ENCODE data around the gene STRN4.

The STRN4 gene

GRCh38 chr19:46728693-46729339 lies 17.4 kb downstream of the STRN4 start:
- no peaks in the 10 kb centered on the region for H3K4me1 ChIP-seq (ENCODE audit: insufficient read depth, low read length)
- no peaks in the 10 kb centered on the region for H3K9me3 ChIP-seq (ENCODE audit: insufficient read depth, low read depth, low read length)
- no peak overlapping the region for H3K27ac ChIP-seq (ENCODE audit: low read depth, low read length)
- H3K36me3 ChIP-seq (ENCODE audit: insufficient read depth, low read length) = peaks cover 95% of the 10 kb centered on the region
- no peak overlapping the region for H3K9ac ChIP-seq (ENCODE audit: low read depth, low read length)
- no peak overlapping the region for H3K4me3 ChIP-seq (ENCODE audit: low read length)
- WGBS = 68% methylated on average over 20 of the region's 20 CpGs
- H3K27me3 ChIP-seq (ENCODE audit: insufficient read depth, low read length) = no peaks in the 10 kb centered on the region

DNA sequence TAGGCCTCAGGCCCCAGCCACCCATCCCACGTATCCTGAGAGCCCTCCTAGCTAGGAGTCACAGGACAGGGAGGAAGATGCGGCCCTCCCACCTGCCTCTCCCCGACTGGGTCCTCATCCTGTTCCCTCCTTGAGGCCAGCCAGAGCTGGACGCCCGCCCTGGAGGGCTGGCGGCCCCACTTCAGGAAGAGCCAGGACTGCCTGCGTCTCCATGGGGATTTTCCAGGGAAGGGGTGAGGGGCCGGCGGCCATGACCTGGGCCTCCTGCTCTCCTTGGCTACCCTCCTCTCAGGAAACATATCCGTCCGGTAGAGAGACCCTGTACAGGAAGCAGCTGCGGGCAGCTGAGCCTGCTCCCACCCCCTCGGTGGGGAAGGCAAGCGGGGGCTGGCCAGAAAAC lies 18.0 kb downstream of the STRN4 start:
- H3K4me3 ChIP-seq (ENCODE audit: low read length) = no peak overlapping the region
- H3K36me3 ChIP-seq (ENCODE audit: insufficient read depth, low read length) = peaks cover 95% of the 10 kb centered on the region

GRCh38 chr19:46727757-46728156 lies 18.5 kb downstream of the STRN4 start:
- no peaks in the 10 kb centered on the region for H3K4me1 ChIP-seq (ENCODE audit: insufficient read depth, low read length)

More for the DNA sequence above, 18.0 kb downstream of the STRN4 start:
- Histone ChIP-seq H3K9ac (ENCODE audit: low read depth, low read length) (no peak overlapping the region), H3K27ac (ENCODE audit: low read depth, low read length) (no peak overlapping the region), H3K9me3 (ENCODE audit: insufficient read depth, low read depth, low read length) (no peaks in the 10 kb centered on the region), H3K4me1 (ENCODE audit: insufficient read depth, low read length) (no peaks in the 10 kb centered on the region), H3K27me3 (ENCODE audit: insufficient read depth, low read length) (no peaks in the 10 kb centered on the region)
- WGBS = 95% methylated on average over 14 of the region's 14 CpGs

GRCh38 chr19:46726971-46727501 lies 19.2 kb downstream of the STRN4 start:
- Histone ChIP-seq H3K27me3 (ENCODE audit: insufficient read depth, low read length) (no peaks in the 10 kb centered on the region), H3K36me3 (ENCODE audit: insufficient read depth, low read length) (peaks cover 95% of the 10 kb centered on the region), H3K27ac (ENCODE audit: low read depth, low read length) (0 out of 2 replicates have a peak overlapping the region, but pooled peaks have one; percentile 25), H3K9ac (ENCODE audit: low read depth, low read length) (no peak overlapping the region), H3K4me1 (ENCODE audit: insufficient read depth, low read length) (no peaks in the 10 kb centered on the region), H3K9me3 (ENCODE audit: insufficient read depth, low read depth, low read length) (no peaks in the 10 kb centered on the region), H3K4me3 (ENCODE audit: low read length) (no peak overlapping the region)
- 96% methylated on average over 14 of the region's 14 CpGs for WGBS

More at GRCh38 chr19:46727757-46728156, 18.5 kb downstream of the STRN4 start:
- H3K27me3 ChIP-seq (ENCODE audit: insufficient read depth, low read length) = no peaks in the 10 kb centered on the region
- peaks cover 95% of the 10 kb centered on the region for H3K36me3 ChIP-seq (ENCODE audit: insufficient read depth, low read length)
- no peak overlapping the region for H3K9ac ChIP-seq (ENCODE audit: low read depth, low read length)
- no peaks in the 10 kb centered on the region for H3K9me3 ChIP-seq (ENCODE audit: insufficient read depth, low read depth, low read length)
- no peak overlapping the region for H3K27ac ChIP-seq (ENCODE audit: low read depth, low read length)
- H3K4me3 ChIP-seq (ENCODE audit: low read length) = no peak overlapping the region
- WGBS = 94% methylated on average over 11 of the region's 11 CpGs

DNA sequence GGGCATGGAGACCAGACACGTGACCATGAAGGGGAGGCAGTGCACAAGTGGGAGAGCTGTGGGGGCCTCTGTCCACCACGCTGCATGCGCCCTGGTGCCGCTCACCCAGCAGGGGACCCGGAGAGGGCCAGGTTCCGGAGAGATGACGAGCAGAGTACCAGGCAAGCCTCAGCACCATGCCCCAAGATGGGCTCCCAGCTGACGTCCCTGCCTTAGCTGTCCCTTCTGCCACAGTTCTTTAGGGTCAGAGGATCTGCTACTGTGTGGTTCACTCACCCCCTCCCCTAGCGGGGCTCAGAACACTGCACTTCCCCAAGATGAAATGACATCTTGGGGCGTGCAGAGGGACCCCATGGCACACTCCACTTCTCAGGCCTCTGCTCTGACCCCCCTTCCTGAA lies 19.7 kb downstream of the STRN4 start:
- 91% methylated on average over 10 of the region's 10 CpGs for WGBS
- H3K36me3 ChIP-seq (ENCODE audit: insufficient read depth, low read length) = peaks cover 95% of the 10 kb centered on the region

DNA sequence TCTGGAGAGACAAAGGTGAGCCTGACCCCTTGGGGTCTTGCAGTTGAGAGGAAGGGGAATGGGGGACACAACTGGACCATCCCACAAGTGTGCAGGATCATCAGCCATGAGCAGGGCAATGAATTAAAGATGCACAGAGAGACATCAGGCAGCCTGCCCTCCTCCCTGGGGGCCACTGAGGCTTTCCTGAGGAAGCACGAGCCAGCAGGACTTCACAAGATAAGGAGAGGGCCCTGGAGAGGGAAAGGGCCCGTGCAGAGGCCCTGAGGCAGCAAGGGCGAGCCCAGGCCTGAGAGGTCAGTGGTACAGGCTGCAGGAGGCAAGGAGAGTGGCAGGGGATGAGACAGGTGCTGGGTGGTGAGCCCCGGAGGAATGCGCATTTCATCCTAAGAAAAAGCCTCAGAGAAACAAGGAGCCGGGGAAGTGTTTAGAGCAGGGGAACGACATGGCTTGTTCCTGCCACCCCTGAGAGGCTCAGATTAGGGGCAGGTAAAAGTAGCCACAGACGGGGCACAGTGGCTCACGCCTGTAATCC lies 20.3 kb downstream of the STRN4 start:
- 78% methylated on average over 9 of the region's 9 CpGs for WGBS
- H3K4me3 ChIP-seq (ENCODE audit: low read length) = no peak overlapping the region
- peaks cover 94% of the 10 kb centered on the region for H3K36me3 ChIP-seq (ENCODE audit: insufficient read depth, low read length)
- H3K9me3 ChIP-seq (ENCODE audit: insufficient read depth, low read depth, low read length) = no peaks in the 10 kb centered on the region
- no peaks in the 10 kb centered on the region for H3K4me1 ChIP-seq (ENCODE audit: insufficient read depth, low read length)
- H3K27me3 ChIP-seq (ENCODE audit: insufficient read depth, low read length) = no peaks in the 10 kb centered on the region
- H3K9ac ChIP-seq (ENCODE audit: low read depth, low read length) = no peak overlapping the region
- H3K27ac ChIP-seq (ENCODE audit: low read depth, low read length) = no peak overlapping the region

More for the DNA sequence above, 19.7 kb downstream of the STRN4 start:
- Histone ChIP-seq H3K4me3 (ENCODE audit: low read length) (no peak overlapping the region), H3K27ac (ENCODE audit: low read depth, low read length) (no peak overlapping the region), H3K9ac (ENCODE audit: low read depth, low read length) (no peak overlapping the region), H3K4me1 (ENCODE audit: insufficient read depth, low read length) (no peaks in the 10 kb centered on the region), H3K9me3 (ENCODE audit: insufficient read depth, low read depth, low read length) (no peaks in the 10 kb centered on the region), H3K27me3 (ENCODE audit: insufficient read depth, low read length) (no peaks in the 10 kb centered on the region)

DNA sequence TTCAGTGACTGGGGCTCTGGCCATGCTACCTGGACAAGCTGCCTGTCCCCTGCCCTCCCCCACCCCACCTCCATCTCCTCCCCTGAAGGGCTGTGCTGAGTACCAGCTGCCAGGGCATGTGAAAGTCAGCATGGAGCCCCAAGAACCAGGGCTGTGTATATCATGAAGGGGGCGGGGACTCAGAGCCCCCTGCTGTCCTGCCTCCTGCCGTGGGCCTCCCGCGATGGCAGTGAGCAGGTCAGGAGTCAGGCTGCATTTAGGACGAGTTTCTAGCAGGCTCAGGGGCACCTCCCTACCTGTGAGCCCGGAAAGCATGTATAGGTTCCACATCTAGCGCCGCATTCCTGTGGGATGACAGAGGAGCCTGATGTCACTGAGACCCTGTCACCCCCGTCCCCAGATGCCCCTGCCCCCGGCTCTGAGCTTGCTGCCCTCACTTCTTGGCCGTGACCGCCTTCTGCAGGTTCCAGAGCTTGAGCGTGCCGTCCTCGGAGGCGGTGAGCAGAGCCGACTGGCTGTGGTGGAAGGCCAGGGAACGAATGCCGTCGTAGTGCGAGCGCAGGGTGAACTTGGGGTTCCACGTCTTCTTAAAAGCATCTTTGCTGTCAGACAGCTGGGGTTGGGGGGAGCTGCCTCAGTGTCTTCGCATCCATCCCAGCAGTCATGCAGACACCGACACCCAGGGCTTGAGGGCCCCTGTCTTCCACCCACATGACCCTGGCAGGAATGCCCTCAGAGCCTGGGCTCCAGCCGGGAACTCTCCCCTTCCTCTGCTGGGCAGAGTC lies 21.0 kb downstream of the STRN4 start:
- Histone ChIP-seq H3K9me3 (ENCODE audit: insufficient read depth, low read depth, low read length) (no peaks in the 10 kb centered on the region), H3K4me3 (ENCODE audit: low read length) (no peak overlapping the region), H3K27me3 (ENCODE audit: insufficient read depth, low read length) (no peaks in the 10 kb centered on the region), H3K9ac (ENCODE audit: low read depth, low read length) (no peak overlapping the region), H3K4me1 (ENCODE audit: insufficient read depth, low read length) (no peaks in the 10 kb centered on the region), H3K36me3 (ENCODE audit: insufficient read depth, low read length) (peaks cover 94% of the 10 kb centered on the region), H3K27ac (ENCODE audit: low read depth, low read length) (no peak overlapping the region)
- 94% methylated on average over 26 of the region's 26 CpGs for WGBS

DNA sequence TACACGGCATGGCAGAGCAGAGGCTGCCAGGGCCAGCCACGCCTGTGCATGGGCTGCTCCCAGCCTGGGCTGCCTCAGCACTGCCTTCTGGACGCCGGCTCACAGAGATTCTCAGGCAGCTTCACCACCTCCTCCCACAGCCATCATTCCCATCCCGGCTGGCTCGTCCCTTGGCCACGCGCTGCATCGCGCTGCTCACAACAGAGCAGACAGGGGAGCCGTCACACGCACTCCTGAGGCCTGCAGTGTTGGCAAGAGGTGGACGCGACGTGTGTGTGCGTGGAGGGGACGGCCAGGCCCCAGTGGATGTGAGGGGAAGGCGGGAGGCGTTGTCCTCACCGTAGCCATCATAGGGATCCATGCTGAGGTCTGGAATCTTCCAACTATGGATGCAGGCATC lies 21.8 kb downstream of the STRN4 start:
- H3K36me3 ChIP-seq (ENCODE audit: insufficient read depth, low read length) = peaks cover 93% of the 10 kb centered on the region
- no peaks in the 10 kb centered on the region for H3K9me3 ChIP-seq (ENCODE audit: insufficient read depth, low read depth, low read length)
- no peak overlapping the region for H3K4me3 ChIP-seq (ENCODE audit: low read length)
- no peak overlapping the region for H3K9ac ChIP-seq (ENCODE audit: low read depth, low read length)
- H3K4me1 ChIP-seq (ENCODE audit: insufficient read depth, low read length) = no peaks in the 10 kb centered on the region
- 96% methylated on average over 20 of the region's 20 CpGs for WGBS
- H3K27me3 ChIP-seq (ENCODE audit: insufficient read depth, low read length) = no peaks in the 10 kb centered on the region
- H3K27ac ChIP-seq (ENCODE audit: low read depth, low read length) = no peak overlapping the region

DNA sequence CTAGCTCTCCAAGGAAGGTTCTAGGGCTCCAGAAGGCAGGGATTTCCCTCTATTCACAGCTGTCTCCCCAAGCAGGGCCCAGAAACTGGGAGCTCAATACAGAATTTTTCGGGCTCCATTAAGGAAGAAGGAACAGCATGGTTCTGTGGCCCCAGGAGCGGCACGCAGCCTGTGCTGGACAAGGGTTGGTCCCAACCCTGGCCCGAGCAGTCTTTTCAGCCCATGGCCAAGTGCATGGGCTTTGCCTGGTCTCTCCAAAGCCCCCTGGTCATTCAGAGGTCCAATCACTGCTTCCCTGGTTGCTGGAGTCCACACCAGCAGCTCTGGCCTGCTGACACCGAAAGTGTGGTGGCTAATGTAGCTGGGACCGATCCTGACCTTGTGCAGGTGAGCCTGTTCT lies 22.8 kb downstream of the STRN4 start:
- Histone ChIP-seq H3K27ac (ENCODE audit: low read depth, low read length) (no peak overlapping the region), H3K9ac (ENCODE audit: low read depth, low read length) (no peak overlapping the region), H3K4me3 (ENCODE audit: low read length) (no peak overlapping the region), H3K36me3 (ENCODE audit: insufficient read depth, low read length) (peaks cover 87% of the 10 kb centered on the region), H3K9me3 (ENCODE audit: insufficient read depth, low read depth, low read length) (no peaks in the 10 kb centered on the region), H3K4me1 (ENCODE audit: insufficient read depth, low read length) (no peaks in the 10 kb centered on the region), H3K27me3 (ENCODE audit: insufficient read depth, low read length) (no peaks in the 10 kb centered on the region)
- 96% methylated on average over 6 of the region's 6 CpGs for WGBS

GRCh38 chr19:46723023-46723461 lies 23.2 kb downstream of the STRN4 start:
- Histone ChIP-seq H3K4me1 (ENCODE audit: insufficient read depth, low read length) (0 out of 2 replicates have a peak, but pooled peaks cover 3% of the 10 kb centered on the region), H3K9me3 (ENCODE audit: insufficient read depth, low read depth, low read length) (no peaks in the 10 kb centered on the region), H3K9ac (ENCODE audit: low read depth, low read length) (no peak overlapping the region), H3K27ac (ENCODE audit: low read depth, low read length) (no peak overlapping the region), H3K36me3 (ENCODE audit: insufficient read depth, low read length) (peaks cover 83% of the 10 kb centered on the region), H3K4me3 (ENCODE audit: low read length) (no peak overlapping the region), H3K27me3 (ENCODE audit: insufficient read depth, low read length) (no peaks in the 10 kb centered on the region)
- 96% methylated on average over 16 of the region's 16 CpGs for WGBS

DNA sequence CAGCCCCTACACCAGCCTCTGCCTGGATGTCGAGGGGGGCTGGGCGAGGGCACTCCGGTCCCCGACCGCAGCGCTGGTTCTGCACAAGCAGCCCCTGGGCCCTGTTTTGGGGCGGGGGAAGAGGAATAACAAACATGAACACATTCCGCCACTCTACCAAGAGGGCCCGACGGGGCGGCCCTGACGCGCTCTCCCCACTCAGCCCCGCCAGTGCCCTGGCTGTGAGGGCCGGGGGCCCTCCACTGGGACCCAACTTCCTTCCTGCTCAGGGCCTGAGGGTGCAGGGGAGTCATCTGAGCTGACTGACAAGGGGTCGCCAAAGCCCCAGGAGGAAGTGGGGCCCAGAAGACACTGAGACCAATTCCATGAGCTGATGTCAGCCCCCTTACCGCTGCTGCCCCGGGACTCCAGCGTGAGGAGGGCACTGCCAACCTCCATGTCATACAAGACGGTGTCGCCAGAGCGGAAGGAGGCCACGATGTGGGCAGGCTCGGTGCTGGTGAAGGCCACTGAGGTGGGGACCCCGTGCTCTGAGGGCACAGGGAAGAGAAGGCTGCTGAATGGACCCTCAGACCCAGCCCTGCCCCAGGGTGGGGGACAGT lies 23.7 kb downstream of the STRN4 start:
- H3K4me1 ChIP-seq (ENCODE audit: insufficient read depth, low read length) = 0 out of 2 replicates have a peak, but pooled peaks cover 5% of the 10 kb centered on the region
- H3K27me3 ChIP-seq (ENCODE audit: insufficient read depth, low read length) = no peaks in the 10 kb centered on the region
- WGBS = 92% methylated on average over 25 of the region's 25 CpGs
- H3K9me3 ChIP-seq (ENCODE audit: insufficient read depth, low read depth, low read length) = no peaks in the 10 kb centered on the region
- no peak overlapping the region for H3K4me3 ChIP-seq (ENCODE audit: low read length)
- H3K27ac ChIP-seq (ENCODE audit: low read depth, low read length) = no peak overlapping the region
- peaks cover 78% of the 10 kb centered on the region for H3K36me3 ChIP-seq (ENCODE audit: insufficient read depth, low read length)
- no peak overlapping the region; the same call in 1 of the 2 replicates for H3K9ac ChIP-seq (ENCODE audit: low read depth, low read length)
